HL-60/S4 treated with retinoic acid at 250 ng/mL for 4 days and 3 days (cell line): Measurements from ENCODE around the gene STAG2.
"Not testable (repeated sequence)": the region's sequence is repeated elsewhere in the genome, so short reads cannot be mapped to it uniquely, and the experiment has no call there.

ENCODE experiments used
- in situ Hi-C: fragments of 300-500 bp; cut with MboI; formaldehyde crosslinking; loops from 2 replicates; pipeline ENCODE4 v1.7.0; 2022; ENCODE audit warnings: low sequenced_read_pairs

STAG2 gene

GRCh38 chrX:123961268-123962005 lies at the start of gene STAG2:
TSS of gene STAG2 (plus strand) at chrX:123961706. CDS start at chrX:124022628, 60,922 bp downstream.
- in situ Hi-C loops = no loop called here

- in situ Hi-C loops = no loop called here
Observed at GRCh38 chrX:123917069-123917468, 44.4 kb upstream of the STAG2 start.

- in situ Hi-C loops = no loop called here
Observed at GRCh38 chrX:123918106-123918721, 43.3 kb upstream of the STAG2 start.

- in situ Hi-C loops = no loop called here
Observed at GRCh38 chrX:123920105-123920785, 41.3 kb upstream of the STAG2 start.

DNA sequence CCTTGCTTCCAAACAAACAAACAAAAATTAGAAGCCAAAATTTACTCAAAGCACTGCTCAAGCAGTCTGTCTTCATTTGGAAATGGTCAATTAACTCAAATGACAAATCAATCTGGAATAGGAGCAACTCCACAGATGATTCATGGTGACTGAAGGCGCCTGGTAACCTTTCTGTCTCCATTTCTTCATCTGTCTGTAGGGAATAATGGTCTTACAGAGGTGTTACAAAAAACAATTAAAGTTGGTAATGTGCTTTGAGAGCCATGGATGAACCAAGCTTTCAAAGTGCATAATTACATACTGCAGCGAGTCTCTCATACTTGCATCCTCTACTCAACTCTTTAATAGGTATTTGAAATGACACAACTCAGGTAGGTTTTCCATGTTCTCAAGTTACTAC lies 38.3 kb upstream of the STAG2 start:
- in situ Hi-C loops = no loop called here

- in situ Hi-C loops = no loop called here
Observed at GRCh38 chrX:123924186-123924585, 37.3 kb upstream of the STAG2 start.

DNA sequence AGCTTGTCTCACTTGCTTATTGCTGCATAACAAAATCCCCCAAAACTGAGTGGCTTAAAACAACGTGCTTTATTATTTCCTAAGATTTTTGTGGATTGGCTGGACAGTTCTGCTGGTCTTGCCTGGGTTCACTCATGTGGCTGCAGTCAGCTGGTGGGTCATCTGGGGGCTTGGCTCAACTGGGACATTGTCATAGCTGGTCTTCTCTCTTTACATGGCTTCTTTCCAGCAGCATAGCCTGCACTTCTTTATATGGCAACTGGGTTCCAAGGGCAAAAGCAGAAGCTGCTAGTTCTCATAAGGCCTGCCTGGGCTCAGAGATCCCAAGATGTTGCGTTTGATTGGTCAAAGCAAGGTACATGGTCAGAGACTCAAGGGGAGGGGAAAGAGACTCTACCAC lies 33.7 kb upstream of the STAG2 start:
- in situ Hi-C loops = no loop called here

- in situ Hi-C loops = not testable (repeated sequence)
Observed at GRCh38 chrX:123932055-123932454, 29.5 kb upstream of the STAG2 start.

GRCh38 chrX:123943074-123943473 lies 18.4 kb upstream of the STAG2 start:
- in situ Hi-C loops = no loop called here

DNA sequence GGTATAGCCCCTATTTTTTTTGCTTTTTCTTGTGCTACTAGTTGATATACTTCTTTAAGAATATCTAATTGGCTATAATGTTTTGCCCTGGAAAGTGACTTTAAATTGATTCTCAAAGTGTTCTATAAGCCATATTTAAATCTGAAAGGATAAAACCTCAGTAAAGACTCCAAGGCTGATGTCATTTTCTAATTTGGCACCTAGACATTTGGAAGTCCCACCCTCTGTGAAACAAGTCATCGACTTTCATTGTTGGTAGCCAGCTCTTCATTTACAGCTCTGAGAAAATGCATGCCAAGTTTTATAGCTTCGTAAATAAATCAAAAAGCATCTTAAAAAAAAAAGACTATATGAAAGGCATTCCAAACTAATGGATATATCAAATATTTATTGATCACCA lies 18.0 kb upstream of the STAG2 start:
- in situ Hi-C loops = no loop called here

DNA sequence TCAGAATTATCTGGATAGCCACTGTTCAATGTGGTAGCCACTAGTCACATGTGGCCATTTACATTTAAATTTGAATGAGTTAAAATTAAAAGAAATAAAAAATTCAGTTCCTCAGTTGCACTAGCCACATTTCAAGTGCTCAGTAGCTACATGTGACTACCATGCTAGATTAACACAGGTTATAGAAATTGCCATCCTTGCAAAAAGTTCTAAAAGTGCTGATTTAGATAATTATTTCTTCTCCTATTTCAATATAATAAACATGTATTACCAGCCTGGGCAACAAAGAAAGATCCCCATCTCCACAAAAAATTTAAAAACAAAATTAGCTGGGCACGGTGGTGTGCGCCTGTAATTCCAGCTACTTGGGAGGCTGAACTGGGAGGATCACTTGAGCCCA lies 11.7 kb upstream of the STAG2 start:
- in situ Hi-C loops = no loop called here

GRCh38 chrX:123959281-123960063 lies 2.0 kb upstream of the STAG2 start:
- in situ Hi-C loops = no loop called here

DNA sequence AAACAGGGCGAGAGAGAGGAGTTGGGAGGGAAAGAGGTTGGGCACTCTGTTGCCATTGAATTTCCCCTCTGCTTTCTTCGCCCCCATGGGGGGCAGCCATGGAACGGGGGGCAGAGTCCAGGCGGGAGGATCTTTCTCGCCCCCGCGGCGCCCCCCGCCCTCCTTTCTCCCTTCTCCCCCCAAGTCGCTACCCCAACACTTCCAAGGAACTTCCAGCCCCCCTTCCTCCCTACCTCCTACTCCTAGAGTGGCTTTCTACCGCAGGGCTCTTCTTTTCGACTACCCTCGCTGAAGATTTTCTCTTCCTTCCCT lies 594 bp upstream of the STAG2 start:
- in situ Hi-C loops = no loop called here

DNA sequence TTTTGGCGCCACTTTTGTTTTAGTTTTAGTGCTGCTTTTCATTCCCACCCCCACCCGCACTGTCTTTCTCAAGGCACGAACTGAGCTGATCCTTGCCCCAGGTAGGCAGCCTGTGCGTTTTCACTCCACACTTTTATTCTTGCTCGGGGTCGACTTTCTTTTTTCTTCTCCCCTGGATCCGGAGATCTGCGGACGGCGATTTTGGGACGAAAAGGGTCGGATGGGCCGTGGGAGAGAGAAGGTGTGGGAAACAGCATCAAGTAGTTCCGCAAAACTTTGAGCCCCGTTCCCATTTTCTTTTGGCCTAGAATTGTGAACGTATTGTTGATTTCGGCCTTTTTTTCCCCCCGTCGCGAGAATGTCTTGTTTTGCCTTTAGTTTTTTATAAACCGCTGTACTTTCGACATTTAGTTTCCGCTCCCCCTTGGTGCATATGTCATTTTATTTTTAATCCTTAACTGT lies 531 bp downstream of the STAG2 start:
- in situ Hi-C loops = no loop called here

DNA sequence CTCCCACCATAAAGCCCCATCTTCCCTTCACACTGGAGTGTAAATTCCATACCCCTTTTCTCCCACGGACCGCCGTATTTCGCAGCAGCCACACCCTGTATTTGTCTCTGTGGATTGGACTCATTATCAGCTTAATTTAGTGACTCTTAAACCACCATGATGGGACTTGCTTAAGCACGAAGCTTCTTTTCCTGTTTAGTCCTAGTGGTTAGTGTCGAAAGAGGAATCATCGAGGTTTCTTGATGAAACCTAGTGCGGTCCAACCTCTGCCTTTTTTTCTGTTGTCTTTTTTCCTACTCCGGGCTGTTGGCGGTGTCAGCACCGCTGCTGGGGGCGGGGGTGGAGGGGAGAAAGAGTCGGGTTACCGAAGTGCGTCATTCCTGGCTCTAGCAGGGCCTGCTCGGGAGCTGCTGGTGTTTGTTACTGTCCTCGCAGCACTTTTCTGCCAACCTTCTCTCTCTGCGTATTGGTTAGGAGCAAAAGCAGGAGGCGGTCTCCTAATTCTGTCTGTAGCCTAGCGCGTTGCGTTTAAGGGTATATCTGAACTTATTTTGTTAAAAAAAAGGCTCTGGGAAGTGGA lies 1.4 kb downstream of the STAG2 start:
- in situ Hi-C loops = no loop called here

DNA sequence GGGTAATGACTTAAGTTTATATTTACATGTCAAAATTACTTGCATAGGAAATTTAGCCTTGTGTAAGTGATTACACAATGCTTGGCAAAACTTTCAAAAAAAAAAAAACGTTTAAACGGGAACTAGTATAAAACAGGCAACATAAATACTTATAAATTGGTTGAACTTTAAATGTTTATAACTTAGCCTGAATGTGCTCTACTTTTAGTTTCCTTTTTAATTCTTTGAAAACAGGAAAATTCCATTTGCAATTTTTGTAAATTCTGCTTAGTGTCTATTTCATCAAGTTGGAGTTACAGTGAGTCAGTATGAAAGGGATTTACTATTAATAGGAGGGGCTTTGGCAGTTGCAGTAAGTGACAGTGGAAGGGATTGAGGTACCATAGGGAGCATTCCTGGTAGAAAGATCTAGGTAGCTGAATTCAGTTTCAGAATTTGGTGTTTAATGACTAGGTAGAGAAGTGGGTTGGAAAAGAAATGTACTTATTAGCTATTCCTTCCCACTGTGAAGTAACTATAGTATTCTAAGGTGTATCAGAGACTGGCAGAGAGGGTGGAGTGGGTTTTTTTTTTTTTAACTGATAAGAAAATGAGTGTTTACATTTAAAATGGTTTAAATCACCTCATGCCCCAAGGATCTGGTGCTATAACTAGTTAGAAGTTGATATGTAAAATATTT lies 2.8 kb downstream of the STAG2 start:
- in situ Hi-C loops = no loop called here

DNA sequence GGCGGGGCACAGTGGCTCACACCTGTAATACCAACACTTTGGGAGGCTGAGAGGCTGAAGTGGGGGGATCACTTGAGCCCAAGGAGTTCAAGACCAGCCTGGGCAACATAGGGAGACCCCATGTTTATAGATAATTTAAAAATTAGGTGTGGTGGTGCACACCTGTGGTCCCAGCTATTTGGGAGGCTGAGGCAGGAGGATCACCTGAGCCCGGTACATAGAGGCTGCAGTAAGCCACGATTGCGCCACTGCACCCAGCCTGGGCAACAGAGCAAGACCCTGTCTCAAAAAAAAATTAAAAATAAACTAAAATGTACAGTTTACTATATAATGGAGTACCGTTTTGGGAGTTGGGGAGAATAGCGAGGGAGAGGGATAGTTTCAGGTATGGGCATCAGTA lies 4.2 kb downstream of the STAG2 start:
- in situ Hi-C loops = no loop called here

DNA sequence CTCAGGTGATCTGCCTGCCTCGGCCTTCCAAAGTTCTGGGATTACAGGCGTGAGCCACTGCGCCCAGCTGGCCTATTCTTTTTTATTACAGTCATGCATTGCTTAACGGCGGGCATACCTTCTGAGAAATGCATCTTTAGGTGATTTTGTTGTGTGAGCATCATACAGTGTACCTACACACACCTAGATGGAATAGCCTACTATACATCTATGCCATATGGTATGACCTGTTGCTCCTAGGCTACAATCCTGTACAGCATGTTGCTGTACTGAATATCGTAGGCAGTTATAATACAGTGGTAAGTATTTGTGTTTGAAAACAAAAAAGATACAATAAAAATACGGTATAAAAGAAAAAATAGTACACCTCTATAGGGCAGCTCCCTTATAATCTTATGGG lies 6.0 kb downstream of the STAG2 start:
- in situ Hi-C loops = no loop called here

DNA sequence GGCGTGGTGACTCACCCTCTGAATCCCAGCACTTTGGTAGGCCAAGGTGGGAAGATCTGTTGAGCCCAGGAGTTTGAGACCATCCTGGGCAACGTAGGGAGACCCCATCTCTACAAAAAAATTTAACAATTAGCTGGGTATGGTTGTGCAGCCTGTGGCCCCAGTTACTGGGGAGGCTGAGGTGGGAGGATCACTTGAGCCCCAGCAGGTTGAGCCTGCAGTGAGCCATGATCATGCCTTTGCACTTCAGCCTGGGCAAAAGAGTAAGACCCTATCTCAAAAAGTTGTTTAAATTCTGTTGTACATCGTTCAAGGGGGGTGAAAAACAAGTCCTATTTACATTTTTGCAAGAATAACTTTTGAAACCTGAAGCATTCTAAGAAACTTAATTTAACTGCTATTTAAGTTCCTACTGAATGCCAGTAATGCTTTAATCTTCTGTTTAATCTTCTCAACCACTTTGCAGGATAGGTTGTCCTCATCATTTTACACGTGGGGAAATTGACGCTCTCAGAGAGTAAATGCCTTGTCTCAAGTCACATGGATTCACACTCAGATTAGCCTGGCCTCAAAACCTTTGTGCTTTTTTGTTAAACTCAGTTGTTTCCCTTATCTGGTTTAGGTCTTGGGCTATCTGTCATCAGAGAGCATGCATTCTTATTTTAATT lies 7.0 kb downstream of the STAG2 start:
- in situ Hi-C loops = no loop called here

- in situ Hi-C loops = no loop called here
Observed at GRCh38 chrX:123971982-123972381, 10.5 kb downstream of the STAG2 start.
